Gastroesophageal sphincter (tissue), 4 donors: ENCODE data around the gene MRRF. TPM values are rescaled to one million over a fixed set of nuclear protein-coding genes. Genes with fewer than 3 reads are reported as not detected.

Experiments
- ATAC-seq: fragments of 150-250 bp; one replicate; pipeline ENCODE4 v1.9.1; 2016; ENCODE audit warnings: mild to moderate bottlenecking, moderate library complexity
- H3K27ac ChIP-seq, 4 donors: fragments of 200-600 bp; sonication (generic) in 3 of 4; 1 replicate in 3 of 4; 2 replicates in 1 of 4; pipeline ENCODE4 v1.5.1; 2016 to 2019
- H3K27me3 ChIP-seq: fragments of 200-600 bp; sonication (generic); one replicate; pipeline ENCODE4 v1.5.1; 2019
- H3K36me3 ChIP-seq, 2 donors: fragments of 200-600 bp; sonication (generic); one replicate each; pipeline ENCODE4 v1.5.1; 2019; ENCODE audit warnings: control low read depth in 1 of 2
- H3K4me1 ChIP-seq, 3 donors: fragments of 200-600 bp; sonication (generic); 1 replicate in 2 of 3; 2 replicates in 1 of 3; pipeline ENCODE4 v1.5.1; 2016 to 2019; ENCODE audit warnings: control low read depth in 2 of 3
- H3K4me3 ChIP-seq, 2 donors: fragments of 200-600 bp; sonication (generic); one replicate each; pipeline ENCODE4 v1.5.1; 2019; ENCODE audit warnings: mild to moderate bottlenecking in 1 of 2, moderate library complexity in 1 of 2
- H3K9me3 ChIP-seq, 3 donors: fragments of 200-600 bp; sonication (generic); one replicate each; pipeline ENCODE4 v1.5.1; 2017 to 2019; ENCODE audit warnings: control low read depth in 2 of 3
- CTCF ChIP-seq, 4 experiments: fragments of 200-600 bp in 2 of 4; fragments of 450-650 bp in 2 of 4; sonication (generic) in 1 of 4; IDR thresholded peaks; one replicate each; pipeline ENCODE4 v1.5.1; 2017 to 2019; ENCODE audit warnings: antibody characterized with exemption in 4 of 4, mild to moderate bottlenecking in 2 of 4, moderate library complexity in 2 of 4
- EP300 ChIP-seq: sonication (generic); formaldehyde crosslinking; IDR thresholded peaks from one replicate; pipeline ENCODE4 v1.6.1; 2017; ENCODE audit warnings: antibody characterized with exemption, mild to moderate bottlenecking
- POLR2A ChIP-seq, 2 donors: fragments of 450-650 bp; IDR thresholded peaks; one replicate each; pipeline ENCODE4 v1.6.1; 2017; ENCODE audit warnings: antibody characterized with exemption in 2 of 2, mild to moderate bottlenecking in 2 of 2, moderate library complexity in 1 of 2
- POLR2AphosphoS5 ChIP-seq: sonication (generic); formaldehyde crosslinking; IDR thresholded peaks from one replicate; pipeline ENCODE4 v1.6.1; 2017; ENCODE audit warnings: antibody characterized with exemption
- WGBS, 2 donors: methylation state at CpG; one replicate each; pipeline ENCODE4 v1.1.5; 2018; ENCODE audit warnings: low coverage in 1 of 2; 5-methylcytosine and 5-hydroxymethylcytosine counted together
- total RNA-seq, 4 donors: library from RNA; depleted of rRNA; stranded (reverse); fragments of >200 nt; gene quantifications; one replicate each; pipeline ENCODE4 v1.1.0, GENCODE V29; 2016

MRRF gene
- total RNA-seq, 4 donors from 2014 or later = 24.1 to 38.0 (median 29.7) TPM

- no peak for ATAC-seq
- TF ChIP-seq POLR2A (IDR thresholded peaks at IDR 0.05) (no peak), POLR2AphosphoS5 (no peak), EP300 (no peak), CTCF (IDR thresholded peaks at IDR 0.05) (no peak)
- H3K9me3 ChIP-seq = no peaks in the 10 kb centered on the region
- H3K27me3 ChIP-seq = peaks cover 40% of the 10 kb centered on the region
- no peak overlapping the region for H3K4me3 ChIP-seq
- H3K4me1 ChIP-seq = peaks cover 0 to under 1% (median 0%) of the 10 kb centered on the region in 3 donors
- 74 to 92% methylated on average over 5 to 7 of the region's 7 CpGs for WGBS, 2 donors
- H3K27ac ChIP-seq = no peak overlapping the region
- peaks cover 0 to 8% of the 10 kb centered on the region in 2 donors for H3K36me3 ChIP-seq
Measured at GRCh38 chr9:122234022-122234748, 30.5 kb upstream of the MRRF start.

GRCh38 chr9:122236681-122237080 is 28.0 kb upstream of the MRRF start:
- Histone ChIP-seq H3K4me1 (no peaks in the 10 kb centered on the region), H3K9me3 (no peaks in the 10 kb centered on the region), H3K4me3 (no peak overlapping the region), H3K27ac (no peak overlapping the region), H3K27me3 (peaks cover 15% of the 10 kb centered on the region), H3K36me3 (peaks cover 0 to 33% of the 10 kb centered on the region in 2 donors)
- WGBS, 2 donors = 78 to 87% methylated on average over 6 to 10 of the region's 10 CpGs
- ATAC-seq = no peak
- TF ChIP-seq EP300 (no peak), POLR2A (IDR thresholded peaks at IDR 0.05) (no peak), POLR2AphosphoS5 (no peak), CTCF (IDR thresholded peaks at IDR 0.05) (no peak)

GRCh38 chr9:122239722-122240121 is 25.0 kb upstream of the MRRF start:
- Histone ChIP-seq H3K27ac (no peak overlapping the region), H3K4me3 (no peak overlapping the region), H3K9me3 (no peaks in the 10 kb centered on the region), H3K4me1 (no peaks in the 10 kb centered on the region), H3K27me3 (no peaks in the 10 kb centered on the region), H3K36me3 (peaks cover 10 to 64% of the 10 kb centered on the region in 2 donors)
- no peak for ATAC-seq
- WGBS, 2 donors = 33 to 55% methylated on average over 5 of the region's 5 CpGs
- no peak for TF ChIP-seq CTCF (IDR thresholded peaks at IDR 0.05)
- no peak for TF ChIP-seq POLR2A (IDR thresholded peaks at IDR 0.05)
- TF ChIP-seq POLR2AphosphoS5 = no peak
- TF ChIP-seq EP300 = no peak

GRCh38 chr9:122244349-122244748 is 20.3 kb upstream of the MRRF start:
- Histone ChIP-seq H3K36me3 (peaks cover 10 to 98% of the 10 kb centered on the region in 2 donors), H3K27me3 (no peaks in the 10 kb centered on the region), H3K4me1 (peaks cover 0 to 8% (median 0%) of the 10 kb centered on the region in 3 donors), H3K27ac (no peak overlapping the region), H3K4me3 (no peak overlapping the region), H3K9me3 (no peaks in the 10 kb centered on the region)
- no peak for ATAC-seq
- no peak for TF ChIP-seq POLR2A (IDR thresholded peaks at IDR 0.05)
- 83 to 86% methylated on average over 3 of the region's 3 CpGs for WGBS, 2 donors

GRCh38 chr9:122246666-122247065 is 18.0 kb upstream of the MRRF start:
- Histone ChIP-seq H3K9me3 (no peaks in the 10 kb centered on the region), H3K36me3 (peaks cover 10 to 98% of the 10 kb centered on the region in 2 donors), H3K4me3 (no peak overlapping the region), H3K27me3 (no peaks in the 10 kb centered on the region), H3K27ac (no peak overlapping the region), H3K4me1 (peaks cover 0 to 8% (median 0%) of the 10 kb centered on the region in 3 donors)
- no peak for ATAC-seq
- WGBS, 2 donors = 54 to 100% methylated on average over 1 to 3 of the region's 3 CpGs
- TF ChIP-seq POLR2A (IDR thresholded peaks at IDR 0.05) (no peak), EP300 (no peak), POLR2AphosphoS5 (no peak), CTCF (IDR thresholded peaks at IDR 0.05) (no peak)
